ENCODE measurements around the gene GAL3ST2.
A peak's percentile ranks its signal among the peaks of the same experiment; 100 is the strongest.
"Not testable (repeated sequence)": the region's sequence is repeated elsewhere in the genome, so short reads cannot be mapped to it uniquely, and the experiment has no call there.

The GAL3ST2 gene

DNA sequence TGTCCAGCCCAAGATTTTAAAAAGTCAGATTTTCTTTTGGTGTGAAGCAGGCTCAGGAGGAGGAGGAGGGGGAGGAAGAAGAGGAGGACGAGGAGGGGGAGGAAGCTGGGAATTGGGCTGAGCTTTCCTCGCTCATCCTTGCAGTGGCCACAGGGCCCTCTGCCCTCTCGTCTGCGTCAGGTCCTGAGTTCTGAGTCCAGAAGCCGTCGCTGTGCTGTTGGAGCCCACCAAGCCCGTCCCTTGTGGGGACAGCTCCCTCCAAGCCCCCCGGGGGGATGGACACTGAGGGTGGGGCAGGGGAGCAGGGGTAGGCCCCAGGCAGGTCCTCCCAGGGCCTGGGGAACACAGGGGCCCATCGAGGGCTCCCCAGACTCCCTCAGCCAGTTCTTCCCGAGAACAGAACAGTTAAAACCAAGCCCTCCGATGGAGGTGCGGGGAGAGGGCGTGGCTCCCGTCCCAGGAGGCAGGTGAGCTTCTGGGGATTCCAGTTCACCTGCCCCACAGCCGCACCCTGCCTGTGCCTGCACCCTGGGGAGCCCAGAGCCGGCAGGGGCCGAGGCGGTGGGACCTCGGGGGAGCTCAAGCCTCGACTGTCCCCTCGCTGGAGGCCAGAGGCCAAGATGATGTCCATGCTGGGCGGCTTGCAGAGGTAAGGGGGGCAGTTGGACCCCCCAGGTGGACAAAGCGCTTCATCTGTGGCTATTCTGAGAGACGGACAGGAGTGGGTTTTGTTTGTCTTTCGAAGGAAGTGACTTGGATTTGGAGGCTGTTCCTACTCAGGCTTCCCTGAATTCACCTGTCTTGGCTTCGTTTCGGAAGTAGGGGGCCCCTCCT is at the start of gene GAL3ST2:
GAL3ST2 (plus strand) TSS at position 487 of the 834 bp plus-strand sequence; CDS start at position 621, 134 bp downstream.
- no peak for DNase-seq (ENCODE audit: low read depth in 2 of 2, low spot score in 1 of 2)

DNA sequence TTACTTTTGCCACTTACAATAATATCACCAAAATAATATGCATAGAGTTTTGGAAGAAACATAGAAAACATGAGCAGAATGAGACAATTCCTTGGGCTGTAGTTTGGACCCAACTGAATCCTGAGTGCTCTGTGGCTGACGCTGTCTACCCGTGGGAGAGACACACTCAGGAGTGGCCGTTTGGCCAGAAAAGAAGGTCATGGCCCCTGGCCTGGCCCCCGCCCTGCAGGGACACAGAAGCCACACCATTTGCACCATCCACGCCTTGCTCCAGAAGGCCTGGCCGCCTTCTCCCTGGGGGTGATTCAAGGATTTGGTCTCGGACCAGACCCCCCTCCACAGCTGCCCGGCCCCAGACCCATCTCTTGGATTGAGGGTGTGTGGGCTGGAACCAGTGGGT is 48.6 kb upstream of the GAL3ST2 start:
- DNase-seq (ENCODE audit: low read depth in 2 of 2, low spot score in 1 of 2): no peak

DNA sequence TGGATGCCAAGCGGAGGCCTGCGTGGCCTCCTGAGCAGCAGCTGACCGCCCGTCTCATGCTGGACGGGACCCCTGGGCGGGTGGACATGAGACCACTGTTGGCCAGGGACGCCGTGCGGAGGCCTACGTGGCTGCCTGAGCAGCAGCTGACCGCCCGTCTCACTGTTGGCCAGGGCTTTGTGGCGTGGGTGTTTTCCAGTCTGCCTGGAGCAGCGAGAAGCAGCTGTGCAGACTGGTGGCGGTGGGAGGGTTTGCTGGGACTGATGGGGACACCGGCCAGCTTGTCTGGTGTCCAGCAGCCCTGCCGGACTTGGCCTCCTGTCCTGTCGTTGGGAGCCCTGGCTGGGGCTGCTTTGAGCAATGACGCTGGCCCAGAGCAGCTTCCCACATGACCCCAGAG is 48.0 kb upstream of the GAL3ST2 start:
- DNase-seq (ENCODE audit: low read depth in 2 of 2, low spot score in 1 of 2): no peak

DNA sequence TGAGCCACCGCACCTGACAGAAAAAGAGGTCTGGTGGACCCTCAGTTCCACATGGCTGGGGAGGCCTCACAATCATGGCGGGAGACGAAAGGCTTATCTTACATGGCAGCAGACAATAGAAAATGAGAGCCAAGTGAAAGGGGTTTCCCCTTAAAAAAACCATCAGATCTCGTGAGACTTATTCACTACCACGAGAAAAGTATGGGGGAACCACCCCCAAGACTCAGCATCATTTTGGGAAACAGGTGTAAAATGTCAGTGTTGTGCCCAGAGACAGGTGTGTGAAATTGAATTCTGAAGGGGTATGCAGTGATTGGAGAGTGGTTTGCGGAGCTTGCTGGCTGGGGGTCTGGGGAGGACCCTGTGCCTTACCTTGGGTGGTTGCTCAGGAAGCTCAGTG is 46.8 kb upstream of the GAL3ST2 start:
- no peak for DNase-seq (ENCODE audit: low read depth in 2 of 2, low spot score in 1 of 2)

DNA sequence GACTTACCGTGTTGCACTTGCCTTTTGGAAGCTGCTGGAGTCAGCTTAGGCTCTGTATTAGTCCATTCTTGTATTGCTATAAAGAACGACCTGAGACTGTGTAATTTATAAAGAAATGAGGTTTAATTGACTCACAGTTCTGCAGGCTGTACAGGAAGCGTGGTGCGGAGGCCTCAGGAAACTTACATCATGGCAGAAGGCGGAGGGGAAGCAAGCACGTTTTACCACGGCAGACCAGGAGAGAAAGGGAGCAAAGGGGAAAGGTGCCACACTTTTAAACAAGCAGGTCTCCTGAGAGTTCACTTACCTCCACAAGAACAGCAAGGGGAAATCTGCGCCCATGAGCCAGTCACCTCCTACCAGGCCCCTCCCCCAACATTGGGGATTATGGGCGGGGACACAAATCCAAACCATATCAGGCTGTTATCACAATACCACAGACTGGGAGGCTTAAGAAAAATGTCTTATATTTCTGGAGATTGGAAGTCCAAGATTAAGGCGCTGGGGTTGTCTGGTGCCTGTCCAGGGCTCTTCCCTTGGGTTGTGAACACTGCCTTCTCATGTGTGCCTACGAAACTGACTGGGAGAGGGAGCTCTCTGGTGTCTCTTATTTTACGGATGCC is 45.8 kb upstream of the GAL3ST2 start:
- no peak for DNase-seq (ENCODE audit: low read depth in 2 of 2, low spot score in 1 of 2)

DNA sequence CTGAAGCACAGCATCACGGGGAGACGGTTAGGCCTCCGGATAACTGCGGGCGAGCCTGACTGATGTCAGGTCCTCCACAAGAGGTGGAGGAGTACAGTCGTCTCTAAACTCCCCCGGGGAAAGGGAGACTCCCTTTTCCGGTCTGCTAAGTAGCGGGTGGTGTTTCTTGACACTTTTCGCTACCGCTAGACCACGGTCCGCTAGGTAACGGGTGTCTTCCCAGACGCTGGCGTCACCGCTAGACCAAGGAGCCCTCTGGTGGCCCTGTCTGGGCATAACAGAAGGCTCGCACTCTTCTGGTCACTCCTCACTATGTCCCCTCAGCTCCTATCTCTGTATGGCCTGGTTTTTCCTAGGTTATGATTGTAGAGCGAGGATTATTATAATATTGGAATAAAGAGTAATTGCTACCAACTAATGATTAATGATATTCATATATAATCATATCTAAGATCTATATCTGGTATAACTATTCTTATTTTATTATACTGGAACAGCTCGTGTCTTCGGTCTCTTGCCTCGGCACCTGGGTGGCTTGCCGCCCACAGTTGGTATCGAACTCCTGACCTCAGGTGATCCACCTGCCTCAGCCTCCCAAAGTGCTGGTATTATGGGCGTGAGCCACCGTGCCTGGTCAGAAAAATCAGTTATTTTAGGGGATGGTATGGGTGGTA is 44.0 kb upstream of the GAL3ST2 start:
- peak; percentile 28 to 37 for DNase-seq (ENCODE audit: low read depth in 2 of 2, low spot score in 1 of 2)

DNA sequence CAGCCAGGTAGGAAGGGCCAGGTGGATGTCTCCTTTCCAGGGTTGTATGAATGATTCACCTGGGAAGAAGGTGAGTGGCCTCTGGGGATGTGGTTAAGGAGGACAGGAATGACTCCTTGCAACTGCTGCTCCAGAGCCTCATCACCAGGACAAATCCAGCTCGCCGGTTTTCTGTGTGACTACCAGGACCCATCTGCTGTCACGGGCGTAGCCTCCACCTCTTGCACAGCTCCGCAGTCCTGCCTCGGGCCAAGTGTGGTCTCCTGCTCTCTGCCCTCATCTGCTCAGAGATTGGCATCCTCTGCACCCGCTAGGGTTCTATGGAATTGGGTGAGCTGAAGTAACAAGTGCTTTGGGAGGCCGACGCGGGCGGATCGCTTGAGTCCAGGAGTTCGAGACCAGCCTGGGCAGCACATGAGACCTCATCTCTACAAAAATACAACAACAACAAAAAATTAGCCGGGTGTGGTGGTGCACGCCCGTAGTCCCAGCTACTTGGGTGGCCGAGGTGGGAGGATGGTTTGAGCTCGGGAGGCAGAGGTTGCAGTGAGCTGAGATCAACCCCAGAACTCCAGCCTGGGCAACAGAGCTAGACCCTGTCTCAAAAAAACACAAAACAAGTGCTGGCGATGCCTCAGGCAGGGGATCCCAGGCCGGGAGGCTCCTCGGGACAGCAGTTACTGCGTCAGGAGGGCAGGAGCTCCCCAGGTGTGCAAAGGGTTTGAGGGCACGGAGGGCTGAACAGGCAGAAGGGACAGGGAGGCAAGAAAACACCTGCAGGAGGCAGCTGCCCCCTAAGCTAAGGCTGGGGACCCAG is 43.0 kb upstream of the GAL3ST2 start:
- DNase-seq (ENCODE audit: low read depth in 2 of 2, low spot score in 1 of 2): no peak

DNA sequence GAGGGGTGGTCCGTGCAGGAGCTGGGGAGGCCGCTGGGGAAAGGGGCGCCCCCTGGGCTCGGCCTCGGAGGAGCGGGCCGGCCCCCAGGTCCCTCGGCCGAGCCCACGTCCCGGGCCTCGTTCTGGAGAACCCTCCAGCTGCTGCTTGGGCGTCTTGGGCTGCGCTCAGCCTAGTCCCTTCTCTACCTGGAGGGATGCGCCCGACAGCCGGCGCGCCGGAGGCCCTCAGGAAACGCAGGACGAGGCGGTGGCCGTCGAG is 42.5 kb upstream of the GAL3ST2 start:
- DNase-seq (ENCODE audit: low read depth in 2 of 2, low spot score in 1 of 2): no peak

DNA sequence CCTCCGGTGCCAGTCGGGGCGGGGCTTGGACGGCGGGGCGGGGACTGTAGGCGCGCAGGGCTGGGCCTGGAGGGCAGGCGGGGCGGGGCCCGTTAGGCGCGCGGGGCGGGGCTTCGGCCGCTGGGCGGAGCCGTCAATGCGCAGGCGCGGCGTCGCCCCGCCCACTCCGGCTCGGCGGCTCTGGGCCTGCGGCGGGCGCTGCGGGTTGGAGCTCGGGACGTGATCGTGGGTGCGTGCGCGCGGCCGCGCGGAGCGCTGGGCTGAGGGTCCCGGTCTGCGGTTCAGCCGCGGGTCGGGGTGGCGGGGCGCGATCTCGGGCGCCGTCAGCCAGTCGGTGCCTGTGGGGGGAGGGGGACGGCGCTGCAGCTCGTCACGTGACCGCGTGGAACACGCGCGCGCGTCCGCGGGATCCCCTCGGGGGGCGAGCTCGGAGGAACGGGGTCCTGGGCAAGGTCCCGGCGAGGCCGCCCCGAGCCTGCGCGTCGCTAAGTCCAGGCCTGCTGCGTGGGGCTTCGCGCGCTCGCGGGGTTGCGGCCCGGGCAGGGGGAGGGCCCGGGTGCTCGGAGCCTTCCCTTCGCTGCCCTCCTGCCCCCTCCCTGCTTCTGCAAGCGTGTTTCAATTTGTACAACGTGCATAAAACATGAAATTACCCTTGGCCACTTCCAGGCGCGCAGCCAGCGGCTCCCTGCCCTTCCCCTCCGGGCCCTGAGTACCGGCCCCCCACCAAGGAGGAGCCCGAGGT is 42.0 kb upstream of the GAL3ST2 start, which contains the start of gene D2HGDH:
D2HGDH (plus strand) TSS at position 164 of the 742 bp plus-strand sequence. CDS start 595 bp downstream, outside the sequence.
- peak; percentile 83 to 85 for DNase-seq (ENCODE audit: low read depth in 2 of 2, low spot score in 1 of 2)

DNA sequence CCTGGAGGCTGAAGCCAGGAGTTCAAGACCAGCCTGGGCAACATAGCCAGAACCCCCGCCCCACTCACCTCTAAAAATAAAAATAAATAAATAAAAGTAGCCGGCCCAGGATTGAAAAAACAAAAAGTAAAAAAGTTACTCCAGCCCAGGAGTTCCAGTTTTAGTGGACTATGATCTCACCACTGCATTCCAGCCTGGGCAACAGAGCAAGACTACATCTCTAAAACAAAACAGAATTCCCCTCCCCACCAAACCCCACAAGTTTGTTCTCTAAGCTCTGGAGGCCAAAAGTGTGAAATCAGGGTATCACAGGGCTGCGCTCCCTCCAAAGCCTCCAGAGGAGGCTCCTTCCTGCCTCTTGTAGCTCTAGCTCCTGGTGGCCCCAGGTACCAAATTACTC is 40.5 kb upstream of the GAL3ST2 start:
- no peak for DNase-seq (ENCODE audit: low read depth in 2 of 2, low spot score in 1 of 2)

DNA sequence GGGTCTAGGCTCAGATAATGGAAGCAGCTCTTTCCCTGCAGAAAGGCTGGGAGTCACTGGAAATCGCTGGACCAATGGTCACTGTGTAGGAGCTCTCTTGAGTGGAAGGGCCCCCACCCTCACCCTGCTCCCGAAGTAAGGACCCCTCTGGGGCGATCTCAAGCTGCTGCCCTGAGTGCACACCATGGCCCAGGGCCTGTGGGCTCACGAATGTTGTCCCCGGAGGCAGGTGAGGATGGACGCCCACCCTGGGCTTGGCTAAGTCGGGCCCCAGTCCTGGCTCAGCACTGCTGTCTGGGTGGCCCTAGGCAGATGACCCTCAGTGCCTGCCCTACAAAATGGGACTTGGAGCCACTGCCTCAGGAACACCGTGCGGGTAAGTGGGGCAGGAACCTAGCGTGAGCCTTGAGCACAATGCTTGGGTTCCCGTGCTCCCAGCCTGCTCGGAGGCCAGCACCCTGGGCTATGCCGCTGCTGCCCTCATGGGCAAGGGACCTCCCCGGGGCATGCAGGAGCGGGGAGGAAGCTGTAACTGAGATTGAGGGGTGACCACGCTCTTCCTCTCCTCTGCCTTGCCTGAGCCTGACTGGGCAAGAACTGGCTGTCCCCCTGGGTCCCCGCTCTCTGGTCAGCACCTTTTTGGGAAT is 38.5 kb upstream of the GAL3ST2 start:
- DNase-seq (ENCODE audit: low read depth in 2 of 2, low spot score in 1 of 2): no peak

DNA sequence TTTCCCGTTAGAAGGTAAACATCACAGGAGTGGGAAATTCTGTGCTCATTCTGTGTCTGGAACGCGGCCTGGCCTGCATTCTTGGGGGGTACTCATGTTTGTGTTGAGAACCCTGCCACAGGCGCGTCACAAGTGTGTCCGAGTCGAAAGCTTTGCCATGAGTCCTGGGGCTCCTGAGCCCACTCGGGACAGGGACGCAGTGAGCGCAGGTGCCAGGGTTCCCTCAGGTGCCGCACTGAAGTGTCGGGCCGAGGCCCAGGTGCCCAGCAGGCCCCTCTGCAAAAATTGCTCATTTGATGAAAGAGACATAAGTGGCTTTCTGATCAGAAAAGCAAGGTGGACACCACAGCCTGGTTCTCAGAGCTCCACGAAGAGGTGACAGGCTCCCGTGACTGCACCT is 37.4 kb upstream of the GAL3ST2 start:
- no peak for DNase-seq (ENCODE audit: low read depth in 2 of 2, low spot score in 1 of 2)

DNA sequence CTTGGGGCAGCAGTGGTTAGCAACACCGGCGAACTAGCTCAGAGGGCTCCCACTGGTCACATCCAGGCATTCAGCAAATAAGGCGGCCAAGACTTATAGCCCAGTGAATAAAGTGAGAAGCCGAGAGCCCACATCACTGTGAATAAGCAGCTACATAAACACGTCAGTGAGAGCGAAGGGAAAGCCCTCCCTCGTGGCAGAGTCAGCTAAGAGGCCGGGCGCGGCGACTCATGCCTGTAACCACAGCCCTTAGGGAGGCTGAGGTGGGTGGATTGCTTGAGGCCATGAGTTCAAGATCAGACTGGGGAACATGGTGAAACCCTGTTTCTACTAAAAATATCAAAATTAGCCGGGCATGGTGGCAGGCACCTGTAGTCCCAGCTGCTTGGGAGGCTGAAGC is 37.0 kb upstream of the GAL3ST2 start:
- no peak for DNase-seq (ENCODE audit: low read depth in 2 of 2, low spot score in 1 of 2)

DNA sequence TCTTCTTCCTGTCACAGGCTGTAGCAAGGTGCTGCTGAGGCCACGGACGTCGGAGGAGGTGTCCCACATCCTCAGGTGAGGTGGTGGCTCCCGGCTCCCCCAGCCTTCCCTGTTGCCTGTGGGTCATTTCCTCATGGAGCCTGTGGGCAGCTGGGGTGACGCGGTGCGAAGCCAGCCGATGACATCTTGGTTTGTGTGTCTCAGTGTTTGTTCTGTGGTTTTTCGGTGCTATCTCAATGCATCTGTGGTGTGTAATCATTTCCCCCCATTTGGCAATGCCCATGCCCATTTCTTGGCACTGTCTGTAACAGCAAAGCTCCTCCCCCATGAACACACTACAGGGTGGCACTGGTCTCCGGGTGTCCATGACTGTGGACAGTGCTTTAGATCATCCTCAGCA is 35.6 kb upstream of the GAL3ST2 start:
- DNase-seq (ENCODE audit: low read depth in 2 of 2, low spot score in 1 of 2): no peak

DNA sequence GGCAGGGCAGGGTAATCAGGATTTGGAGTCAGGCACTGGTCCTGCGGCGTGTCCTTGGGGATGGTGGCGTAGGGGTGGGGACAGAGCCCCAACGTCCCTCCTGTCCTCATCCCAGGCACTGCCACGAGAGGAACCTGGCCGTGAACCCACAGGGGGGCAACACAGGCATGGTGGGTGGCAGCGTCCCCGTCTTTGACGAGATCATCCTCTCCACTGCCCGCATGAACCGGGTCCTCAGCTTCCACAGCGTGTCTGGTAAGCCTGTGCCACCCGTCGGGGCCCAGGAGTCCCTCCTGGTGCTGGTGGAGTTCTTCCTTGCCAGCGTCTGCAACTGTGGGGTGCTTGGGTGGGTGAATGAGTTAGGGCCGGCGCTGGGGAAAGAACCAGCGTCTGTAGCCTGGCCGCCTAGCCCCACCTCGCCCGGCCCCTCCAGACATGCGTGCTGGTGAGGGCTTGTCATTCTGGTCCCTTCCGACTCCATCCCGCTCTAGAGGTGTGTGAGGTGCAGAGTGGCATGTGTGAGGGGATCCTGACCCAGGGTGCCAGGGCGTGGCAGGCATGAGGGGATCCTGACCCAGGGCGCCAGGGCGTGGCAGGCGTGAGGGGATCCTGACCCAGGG is 34.2 kb upstream of the GAL3ST2 start:
- DNase-seq (ENCODE audit: low read depth in 2 of 2, low spot score in 1 of 2): no peak

DNA sequence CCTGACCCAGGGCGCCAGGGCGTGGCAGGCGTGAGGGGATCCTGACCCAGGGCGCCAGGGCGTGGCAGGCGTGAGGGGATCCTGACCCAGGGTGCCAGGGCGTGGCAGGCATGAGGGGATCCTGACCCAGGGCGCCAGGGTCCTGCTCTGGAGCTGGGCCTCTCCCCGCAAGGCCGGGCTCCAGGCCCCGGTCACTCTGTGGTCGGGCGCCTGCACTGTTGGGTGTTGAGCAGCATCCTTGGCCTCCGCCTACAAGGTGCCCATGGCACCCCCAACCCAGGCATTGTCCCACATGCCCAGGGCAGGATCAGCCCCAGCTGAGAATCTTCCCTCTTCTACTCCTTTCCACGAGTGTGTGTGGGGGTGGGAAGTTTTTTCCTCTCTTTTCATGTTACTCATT is 33.6 kb upstream of the GAL3ST2 start:
- DNase-seq (ENCODE audit: low read depth in 2 of 2, low spot score in 1 of 2): not testable (repeated sequence)

DNA sequence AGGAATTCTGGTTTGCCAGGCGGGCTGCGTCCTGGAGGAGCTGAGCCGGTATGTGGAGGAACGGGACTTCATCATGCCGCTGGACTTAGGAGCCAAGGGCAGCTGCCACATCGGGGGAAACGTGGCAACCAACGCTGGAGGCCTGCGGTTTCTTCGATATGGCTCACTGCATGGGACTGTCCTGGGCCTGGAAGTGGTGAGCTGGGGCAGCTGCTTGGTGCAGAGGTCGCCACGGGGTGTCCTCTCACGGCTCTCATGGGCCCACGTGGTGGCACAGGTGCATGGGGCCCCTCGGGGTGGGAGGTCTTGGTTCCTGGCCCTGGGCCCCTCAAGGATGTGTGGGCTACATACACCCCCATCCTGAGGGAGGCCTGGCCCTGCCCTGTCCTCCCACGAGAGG is 33.0 kb upstream of the GAL3ST2 start:
- DNase-seq (ENCODE audit: low read depth in 2 of 2, low spot score in 1 of 2): no peak

DNA sequence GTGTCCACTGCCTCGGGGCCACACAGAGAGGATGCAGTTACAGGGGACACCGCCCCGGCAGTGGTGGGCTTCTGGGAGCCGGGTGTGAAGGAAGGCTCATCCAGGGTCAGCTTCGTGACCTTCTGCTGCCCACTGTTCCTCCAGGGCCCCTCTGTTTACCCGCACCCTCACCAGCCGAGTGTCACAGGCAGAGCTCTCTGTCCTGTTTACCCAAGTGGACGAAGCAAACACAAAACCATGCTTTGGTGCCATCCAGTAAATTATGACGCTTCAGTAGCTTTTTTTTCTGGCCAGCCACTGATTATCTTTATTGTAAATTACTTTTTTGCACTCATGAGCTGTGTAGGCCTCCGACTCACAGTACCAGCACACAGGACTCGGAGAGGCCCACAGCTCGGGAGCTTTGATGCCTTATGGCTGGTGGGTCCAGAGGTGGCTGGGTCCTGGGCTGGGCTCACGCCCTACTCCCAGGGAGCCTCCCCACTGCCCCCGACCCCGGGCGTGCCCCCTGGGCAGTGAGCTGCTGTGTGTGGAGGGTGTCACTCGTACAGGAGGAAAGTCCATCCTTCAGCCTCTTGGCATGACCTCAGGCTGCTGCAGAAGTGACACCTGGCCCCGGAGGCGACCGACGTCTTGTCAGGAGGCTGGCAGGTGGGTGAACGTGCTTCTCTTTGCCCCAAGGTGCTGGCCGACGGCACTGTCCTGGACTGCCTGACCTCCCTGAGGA is 32.4 kb upstream of the GAL3ST2 start:
- DNase-seq (ENCODE audit: low read depth in 2 of 2, low spot score in 1 of 2): no peak

DNA sequence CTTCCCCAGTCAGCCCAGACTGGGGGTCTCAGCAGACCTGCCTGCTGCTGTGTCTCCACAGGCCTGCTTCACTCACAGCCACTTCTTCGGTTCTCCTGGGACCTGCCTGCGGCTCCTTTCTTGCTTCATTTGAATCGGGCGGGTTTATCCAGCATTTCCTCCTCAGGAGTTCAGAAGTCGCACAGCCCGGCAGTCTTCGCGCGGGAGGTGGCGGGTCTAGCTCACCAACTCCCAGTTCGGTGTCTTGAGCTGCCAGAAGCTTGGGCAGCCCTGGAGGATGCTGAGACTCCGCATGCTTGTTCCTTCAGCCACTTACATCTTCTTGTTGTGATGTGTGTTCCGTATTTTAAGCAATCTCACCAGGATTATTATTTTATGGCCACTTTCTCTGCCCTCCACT is 31.3 kb upstream of the GAL3ST2 start:
- DNase-seq (ENCODE audit: low read depth in 2 of 2, low spot score in 1 of 2): no peak
